ENCODE measurements around the gene KCNIP1. TPM values are rescaled to one million over a fixed set of nuclear protein-coding genes. Genes with fewer than 3 reads are reported as not detected.

KCNIP1 gene
- total and polyA plus RNA-seq, 9 of the 15 experiments (the other 6 are each of a cell fraction or from before 2014, with no cell fraction given), result not detected

- Histone ChIP-seq H3K4me3 (no peak overlapping the region), H3K4me1 (replicated peaks in 1 of 2; ENCODE audit: control insufficient read depth in 2 of 2, insufficient read depth in 2 of 2, low read length in 2 of 2) (peaks cover 0 to 5% of the 10 kb centered on the region in 2 experiments; a peak in 1 of 5 replicates), H3K4me2 (ENCODE audit: insufficient read depth, low read length) (no peak overlapping the region), H3K9ac (ENCODE audit: insufficient read depth in 1 of 2, low read depth in 2 of 2, low read length in 2 of 2) (no peak overlapping the region), H3K27me3 (ENCODE audit: control insufficient read depth in 2 of 2, insufficient read depth in 2 of 2, low read length in 2 of 2) (peaks cover 12 to 30% of the 10 kb centered on the region in 2 experiments; a peak in 3 of 5 replicates), H3K27ac (ENCODE audit: extremely low read depth, low read depth, low read length) (no peak overlapping the region), H3K36me3 (ENCODE audit: control insufficient read depth, insufficient read depth, low read length) (no peaks in the 10 kb centered on the region), H3K9me1 (ENCODE audit: control insufficient read depth, insufficient read depth, low read length) (no peaks in the 10 kb centered on the region), H2AFZ (ENCODE audit: low read depth, low read length) (no peak overlapping the region), H3K79me2 (ENCODE audit: control insufficient read depth, insufficient read depth, low read length) (no peaks in the 10 kb centered on the region), H4K20me1 (replicated peaks; ENCODE audit: control insufficient read depth, insufficient read depth, low read length) (no peaks in the 10 kb centered on the region), H3K9me3 (replicated peaks; ENCODE audit: control insufficient read depth, insufficient read depth, low read depth, low read length) (no peaks in the 10 kb centered on the region)
- no peak for ATAC-seq
- 0% methylated on average over 1 of the region's 1 CpG for WGBS (ENCODE audit: insufficient coverage, low coverage, missing lambda C conversion rate)
- DNase-seq (ENCODE audit: extremely low read depth in 1 of 4, low spot score in 3 of 4), result no peak
- in situ Hi-C loops (cut with MboI) (no loop called here), intact Hi-C loops (cut with micrococcal nuclease) (no loop called here)
- FAIRE-seq, result no peak
- POLR2A ChIA-PET, result interaction anchor here (2.2 kb wide), 1 partner anchor 11 kb away, joined by 7 read pairs; no protein-coding TSS in a partner anchor
- BruUV-seq (replicated peaks), result no TSS peak
- CTCF ChIA-PET (ENCODE audit: low intra/inter-chr PET ratio), result no interaction called here
- TF ChIP-seq GMEB1 (CRISPR knock-in tag; IDR thresholded peaks at IDR 0.05) (no peak), ELK3 (CRISPR knock-in tag; IDR thresholded peaks at IDR 0.05) (no peak), NUFIP1 (IDR thresholded peaks at IDR 0.05; ENCODE audit: partially characterized antibody) (no peak), NFE2L1 (tag; IDR thresholded peaks at IDR 0.05; ENCODE audit: borderline replicate concordance, low read depth) (no peak), ZNF76 (CRISPR knock-in tag; IDR thresholded peaks at IDR 0.05; ENCODE audit: borderline replicate concordance) (no peak), NFYB (IDR thresholded peaks at IDR 0.05; ENCODE audit: extremely low read depth, insufficient read length) (no peak), NCOA4 (IDR thresholded peaks at IDR 0.05; ENCODE audit: partially characterized antibody) (no peak), MEF2D (tag; conservative IDR thresholded peaks at IDR 0.05; ENCODE audit: low read depth) (no peak), SAP30 (IDR thresholded peaks at IDR 0.05; ENCODE audit: borderline replicate concordance, insufficient read depth, low read depth, low read length, poor library complexity, severe bottlenecking) (no peak), NR2F6 (CRISPR knock-in tag; IDR thresholded peaks at IDR 0.05) (no peak), RBFOX2 (IDR thresholded peaks at IDR 0.05; ENCODE audit: low read depth, low read length) (no peak), ZBTB8A (IDR thresholded peaks at IDR 0.05; ENCODE audit: partially characterized antibody) (no peak), KDM1A (IDR thresholded peaks at IDR 0.05) (no peak), POLR3G (IDR thresholded peaks at IDR 0.05; ENCODE audit: extremely low read depth, insufficient read length, insufficient replicate concordance) (no peak), MEF2A (IDR thresholded peaks at IDR 0.05; ENCODE audit: control insufficient read depth, low read depth, low read length) (no peak), VEZF1 (CRISPR knock-in tag; IDR thresholded peaks at IDR 0.05) (no peak), SREBF2 (CRISPR knock-in tag; IDR thresholded peaks at IDR 0.05) (no peak), HMG20A (CRISPR knock-in tag; conservative IDR thresholded peaks at IDR 0.05) (no peak), POLR2AphosphoS2 (IDR thresholded peaks at IDR 0.05; ENCODE audit: low read length) (no peak)
Observed at GRCh38 chr5:170501361-170501760, 2.5 kb upstream of the KCNIP1 start.
